Keratinocyte (primary cell): ENCODE data around the gene PAN2.

Experiments
- CTCF ChIP-seq, 3 experiments: IDR thresholded peaks in 1 of 3; conservative IDR thresholded peaks in 1 of 3; optimal IDR thresholded peaks in 1 of 3; 2 replicates in 2 of 3; 3 replicates in 1 of 3; pipeline versions ENCODE3 to v1.5.1; 2011; ENCODE audit warnings: low read length in 3 of 3, mild to moderate bottlenecking in 3 of 3, moderate library complexity in 2 of 3, control low read depth in 1 of 3, inconsistent platforms in 1 of 3; ENCODE audit not compliant: insufficient read depth in 2 of 3; ENCODE audit errors: extremely low read depth in 1 of 3
- EZH2 ChIP-seq: IDR thresholded peaks from one replicate; pipeline ENCODE4 v1.6.1; 2012; ENCODE audit warnings: inconsistent platforms, mild to moderate bottlenecking, low read length, moderate library complexity

DNA sequence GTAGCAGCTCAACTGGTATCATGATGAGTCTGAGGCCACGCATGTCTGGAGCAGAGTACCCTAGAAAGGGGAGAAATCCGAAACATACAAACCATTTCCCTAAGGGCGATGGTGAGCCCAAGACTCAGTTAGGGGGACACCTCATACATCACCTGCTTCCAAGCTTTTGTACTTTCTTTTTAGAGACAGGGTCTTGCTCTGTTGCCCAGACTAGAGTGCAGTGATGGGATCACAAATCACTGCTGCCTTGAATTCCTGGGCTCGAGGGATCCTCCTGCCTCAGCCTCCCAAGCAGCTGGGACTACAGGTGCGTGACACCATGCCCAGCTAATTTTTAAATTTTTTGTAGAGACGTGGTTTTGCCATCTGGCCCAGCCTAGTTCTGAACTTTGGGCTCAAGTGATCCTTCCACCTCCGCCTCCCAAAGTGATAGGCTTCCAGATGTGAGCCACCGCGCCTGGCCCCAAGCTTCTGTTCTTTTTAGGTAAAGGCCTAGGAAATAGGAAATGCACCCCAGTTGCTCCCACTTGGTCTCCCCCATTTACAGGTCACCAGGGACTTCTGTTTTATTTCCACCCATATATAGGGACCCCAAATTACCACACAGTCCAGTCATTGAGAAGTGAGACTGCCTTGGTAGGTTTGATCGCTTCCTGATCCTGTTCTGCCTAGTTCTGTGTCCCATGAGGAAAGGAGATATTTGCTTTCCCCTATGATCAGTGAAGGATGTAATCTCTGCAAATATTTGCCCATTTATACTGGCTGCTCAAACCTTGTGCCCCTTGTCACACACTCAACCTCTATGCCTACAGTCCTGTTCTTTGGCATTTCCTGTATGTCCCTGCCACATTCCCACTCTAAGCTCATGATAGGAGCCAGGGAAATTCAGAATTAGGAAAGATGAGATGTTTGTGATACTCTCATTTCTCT, 28.6 kb upstream of the PAN2 start, which contains the start of gene APOF:
- no peak for TF ChIP-seq CTCF (optimal IDR thresholded peaks at IDR 0.05 in 1 of 3, IDR thresholded peaks at IDR 0.05 in 1 of 3, conservative IDR thresholded peaks at IDR 0.05 in 1 of 3; ENCODE audit: extremely low read depth in 1 of 3, insufficient read depth in 2 of 3, low read length in 3 of 3)
- TF ChIP-seq EZH2: no peak
